GM12878 (cell line): Measurements from ENCODE around the gene CSHL1. TPM values are rescaled to one million over a fixed set of nuclear protein-coding genes. Genes with fewer than 3 reads are reported as not detected.

Experiments used
- ATF7 ChIP-seq: fragments of 450-650 bp; IDR thresholded peaks from 2 replicates; pipeline ENCODE4 v1.6.1; 2016; ENCODE audit warnings: low read depth, mild to moderate bottlenecking
- BCL3 ChIP-seq: IDR thresholded peaks from 2 replicates; pipeline ENCODE4 v1.6.1; 2011; ENCODE audit warnings: borderline replicate concordance, low read depth, mild to moderate bottlenecking, moderate library complexity, low read length; ENCODE audit not compliant: insufficient read depth, poor library complexity, severe bottlenecking
- E2F4 ChIP-seq: IDR thresholded peaks from 2 replicates; pipeline ENCODE4 v1.6.1; 2012; ENCODE audit warnings: low read depth, low read length, improper control_type of control experiment
- HCFC1 ChIP-seq: fragments of 150-350 bp; IDR thresholded peaks from 2 replicates; pipeline ENCODE4 v1.6.1; 2014; ENCODE audit warnings: low read length
- NR2C2 ChIP-seq: IDR thresholded peaks from 2 replicates; pipeline ENCODE4 v1.6.1; 2011; ENCODE audit warnings: borderline replicate concordance, low read depth; ENCODE audit not compliant: control insufficient read depth, insufficient read length
- NR2F1 ChIP-seq: fragments of 450-650 bp; conservative IDR thresholded peaks from 2 replicates; pipeline ENCODE4 v1.6.1; 2017; ENCODE audit warnings: mild to moderate bottlenecking
- RAD21 ChIP-seq: IDR thresholded peaks from 2 replicates; pipeline ENCODE4 v1.6.1; 2011; ENCODE audit warnings: mild to moderate bottlenecking, low read depth, low read length, moderate library complexity; ENCODE audit not compliant: insufficient read depth
- SP1 ChIP-seq: IDR thresholded peaks from one replicate; pipeline ENCODE4 v1.6.1; 2011; ENCODE audit warnings: low read depth, low read length
- ZSCAN29 ChIP-seq: fragments of 450-650 bp; IDR thresholded peaks from 2 replicates; pipeline ENCODE4 v1.6.1; 2017; ENCODE audit warnings: mild to moderate bottlenecking, moderate library complexity
- ZZZ3 ChIP-seq: IDR thresholded peaks from 2 replicates; pipeline ENCODE4 v1.6.1; 2011; ENCODE audit warnings: low read depth; ENCODE audit not compliant: control insufficient read depth, insufficient read length
- polyA plus RNA-seq, 11 experiments: library from polyadenylated mRNA; depleted of rRNA in 4 of 11; unstranded in 6 of 11; stranded (reverse) in 5 of 11; fragments of >200 nt; fragmentation: Nextera tagmentation in 4 of 11; fragmentation: Illumina TruSeq in 1 of 11; extraction: Ambion mirVana in 4 of 11; extraction: Trizol in 1 of 11; gene quantifications; 1 replicate in 1 of 11; 2 replicates in 10 of 11; pipeline versions ENCODE4 v1.2.1 to v1.2.3, GENCODE V29; 2011 to 2016; ENCODE audit warnings: inconsistent platforms in 2 of 11, missing spikeins in 2 of 11, low read depth in 1 of 11
- total RNA-seq, 4 experiments: library from RNA; depleted of rRNA in 3 of 4; stranded (reverse); fragments of >200 nt in 3 of 4; fragmentation: Illumina TruSeq in 1 of 4; extraction: Trizol in 1 of 4; gene quantifications; 2 replicates each; pipeline versions ENCODE4 v1.2.1 to v1.2.3, GENCODE V29; 2013 to 2021
- TF ChIP-seq, protein P1 (sequence below): fragments of 450-650 bp; IDR thresholded peaks from 2 replicates; pipeline ENCODE4 v1.6.1; 2017; ENCODE audit warnings: mild to moderate bottlenecking, low read depth, inconsistent platforms; ENCODE audit not compliant: poor library complexity, severe bottlenecking

Gene CSHL1
- total and polyA plus RNA-seq, 10 of the 15 experiments (the other 5 are each of a cell fraction or from before 2014, with no cell fraction given): not detected

DNA sequence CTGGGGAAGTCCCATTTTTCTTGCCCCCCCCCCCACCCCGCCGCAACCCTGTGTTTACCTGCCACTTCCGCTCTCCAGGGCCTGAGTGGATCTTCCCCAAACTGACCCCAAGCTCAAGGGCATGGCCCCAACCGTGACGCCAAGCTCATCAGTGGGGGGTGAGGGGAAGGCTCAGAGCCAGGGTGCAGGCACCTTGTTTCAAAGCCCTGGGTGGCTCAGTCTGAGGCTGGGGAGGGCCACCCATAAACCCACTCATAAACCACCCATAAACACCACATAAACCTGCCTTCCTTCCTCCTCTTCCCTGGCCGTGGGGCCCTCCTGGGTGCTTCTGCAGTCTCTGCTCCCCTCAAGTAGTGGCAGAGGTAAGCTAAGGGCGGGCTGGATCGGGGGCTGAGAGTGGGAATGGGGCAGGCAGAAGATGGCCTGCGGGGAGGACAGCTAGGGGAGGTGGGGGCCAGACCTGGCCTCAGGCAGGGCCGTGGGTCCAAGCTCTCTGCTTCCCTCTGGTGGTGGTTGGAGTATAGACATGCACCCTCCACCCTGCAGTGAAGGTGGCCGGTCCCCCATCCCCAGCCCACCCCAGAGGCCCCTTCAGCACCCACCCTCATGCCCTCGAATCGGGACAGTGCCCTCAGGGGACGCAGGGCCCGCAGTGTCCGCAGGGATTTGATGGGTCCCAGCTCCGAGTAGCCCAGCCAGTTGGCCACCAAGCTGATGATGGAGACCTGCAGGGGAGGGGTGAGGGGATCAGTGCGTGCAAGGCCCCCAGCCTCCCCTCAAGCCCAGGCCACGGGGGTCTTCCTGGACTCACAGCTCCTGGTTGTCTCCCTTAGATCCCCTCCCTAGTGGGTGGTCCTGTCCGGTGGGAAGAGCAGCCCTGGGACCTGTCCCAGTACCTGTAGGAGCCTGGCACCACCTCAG is 35.6 kb upstream of the CSHL1 start (continued):
- TF ChIP-seq NR2C2 (no peak), NR2F1 (peak; percentile 82), RAD21 (peak; percentile 65), ATF7 (peak; percentile 21; the same call in 1 of the 2 replicates), ZSCAN29 (no peak), E2F4 (no peak), BCL3 (no peak), SP1 (no peak), ZZZ3 (no peak), HCFC1 (no peak)
- TF ChIP-seq, protein P1, sequence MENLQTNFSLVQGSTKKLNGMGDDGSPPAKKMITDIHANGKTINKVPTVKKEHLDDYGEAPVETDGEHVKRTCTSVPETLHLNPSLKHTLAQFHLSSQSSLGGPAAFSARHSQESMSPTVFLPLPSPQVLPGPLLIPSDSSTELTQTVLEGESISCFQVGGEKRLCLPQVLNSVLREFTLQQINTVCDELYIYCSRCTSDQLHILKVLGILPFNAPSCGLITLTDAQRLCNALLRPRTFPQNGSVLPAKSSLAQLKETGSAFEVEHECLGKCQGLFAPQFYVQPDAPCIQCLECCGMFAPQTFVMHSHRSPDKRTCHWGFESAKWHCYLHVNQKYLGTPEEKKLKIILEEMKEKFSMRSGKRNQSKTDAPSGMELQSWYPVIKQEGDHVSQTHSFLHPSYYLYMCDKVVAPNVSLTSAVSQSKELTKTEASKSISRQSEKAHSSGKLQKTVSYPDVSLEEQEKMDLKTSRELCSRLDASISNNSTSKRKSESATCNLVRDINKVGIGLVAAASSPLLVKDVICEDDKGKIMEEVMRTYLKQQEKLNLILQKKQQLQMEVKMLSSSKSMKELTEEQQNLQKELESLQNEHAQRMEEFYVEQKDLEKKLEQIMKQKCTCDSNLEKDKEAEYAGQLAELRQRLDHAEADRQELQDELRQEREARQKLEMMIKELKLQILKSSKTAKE: peak; percentile 27
